Epithelial cell of proximal tubule (primary cell): ENCODE measurements around the gene SYNGAP1. TPM values are rescaled to one million over a fixed set of nuclear protein-coding genes. Genes with fewer than 3 reads are reported as not detected.

Source experiments
- DNase-seq: peaks from one replicate; pipeline ENCODE4 v3.0.0-alpha.2; 2011; ENCODE audit warnings: low read depth
- H3K4me3 ChIP-seq: 2 replicates; pipeline ENCODE4 v1.5.1; 2011; ENCODE audit warnings: low read depth, mild to moderate bottlenecking, low read length
- CTCF ChIP-seq: conservative IDR thresholded peaks from 2 replicates; pipeline ENCODE4 v1.5.1; 2012; ENCODE audit warnings: low read depth, mild to moderate bottlenecking, low read length
- total RNA-seq: library from RNA; depleted of rRNA; stranded (reverse); fragments of >200 nt; gene quantifications from 2 replicates; pipeline ENCODE4 v1.2.3, GENCODE V29; 2015

SYNGAP1 gene
- total RNA-seq, 1 donor from 2014 or later, result 2.3 TPM

- DNase-seq, result no peak
- TF ChIP-seq CTCF, result no peak
- H3K4me3 ChIP-seq, result no peak overlapping the region
These were observed 77.3 kb downstream of the SYNGAP1 start for GRCh38 chr6:33497157-33497556.

GRCh38 chr6:33502486-33502885, 82.6 kb downstream of the SYNGAP1 start:
- DNase-seq, result no peak
- TF ChIP-seq CTCF, result no peak
- H3K4me3 ChIP-seq, result no peak overlapping the region

- H3K4me3 ChIP-seq, result no peak overlapping the region
- no peak for TF ChIP-seq CTCF
- no peak for DNase-seq
These were observed 84.6 kb downstream of the SYNGAP1 start for GRCh38 chr6:33504486-33504885.

Other genes with a start within 250 kb of the SYNGAP1 start
- gene COL11A2, start 227.6 kb upstream of the SYNGAP1 start, total RNA-seq, result 0.06 and 0.07 TPM in 2 replicates
- gene RXRB, start 219.4 kb upstream of the SYNGAP1 start, total RNA-seq, result 15.0 and 15.1 TPM in 2 replicates
- gene SLC39A7, start 219.2 kb upstream of the SYNGAP1 start, total RNA-seq, result 70.8 and 97.8 TPM in 2 replicates
- 16.3 and 16.9 TPM in 2 replicates for gene HSD17B8, start 215.4 kb upstream of the SYNGAP1 start, total RNA-seq
- gene RING1, start 211.6 kb upstream of the SYNGAP1 start, total RNA-seq, result 11.3 and 17.2 TPM in 2 replicates
- gene VPS52, start 148.2 kb upstream of the SYNGAP1 start, total RNA-seq, result 33.9 and 42.8 TPM in 2 replicates
- 2,737 and 3,799 TPM in 2 replicates for gene RPS18, start 148.0 kb upstream of the SYNGAP1 start, total RNA-seq
- 4.6 and 7.0 TPM in 2 replicates for gene B3GALT4, start 142.9 kb upstream of the SYNGAP1 start, total RNA-seq
- 67.9 and 116 TPM in 2 replicates for gene WDR46, start 130.8 kb upstream of the SYNGAP1 start, total RNA-seq
- gene PFDN6, start 130.5 kb upstream of the SYNGAP1 start, total RNA-seq, result 55.8 and 69.3 TPM in 2 replicates
- 34.0 and 46.8 TPM in 2 replicates for gene RGL2, start 121.1 kb upstream of the SYNGAP1 start, total RNA-seq
- 108 and 144 TPM in 2 replicates for gene TAPBP, start 106.0 kb upstream of the SYNGAP1 start, total RNA-seq
- 8.2 and 13.5 TPM in 2 replicates for gene ZBTB22, start 102.3 kb upstream of the SYNGAP1 start, total RNA-seq
- gene DAXX, start 97.1 kb upstream of the SYNGAP1 start, total RNA-seq, result 52.7 and 58.1 TPM in 2 replicates
- 117 and 126 TPM in 2 replicates for gene KIFC1, start 28.2 kb upstream of the SYNGAP1 start, total RNA-seq
- 20.7 and 25.4 TPM in 2 replicates for gene PHF1, start 9.1 kb upstream of the SYNGAP1 start, total RNA-seq
- gene CUTA, start 2.0 kb upstream of the SYNGAP1 start, total RNA-seq, result 206 and 273 TPM in 2 replicates
- 4.3 and 4.6 TPM in 2 replicates for gene ZBTB9, start 34.5 kb downstream of the SYNGAP1 start, total RNA-seq
- 17.9 and 18.6 TPM in 2 replicates for gene BAK1, start 160.2 kb downstream of the SYNGAP1 start, total RNA-seq
- gene ITPR3, start 201.3 kb downstream of the SYNGAP1 start, total RNA-seq, result 69.3 and 74.4 TPM in 2 replicates